ENCODE data around the gene UNC80.
"Not testable (repeated sequence)": the region's sequence is repeated elsewhere in the genome, so short reads cannot be mapped to it uniquely, and the experiment has no call there.

The UNC80 gene, protein sequence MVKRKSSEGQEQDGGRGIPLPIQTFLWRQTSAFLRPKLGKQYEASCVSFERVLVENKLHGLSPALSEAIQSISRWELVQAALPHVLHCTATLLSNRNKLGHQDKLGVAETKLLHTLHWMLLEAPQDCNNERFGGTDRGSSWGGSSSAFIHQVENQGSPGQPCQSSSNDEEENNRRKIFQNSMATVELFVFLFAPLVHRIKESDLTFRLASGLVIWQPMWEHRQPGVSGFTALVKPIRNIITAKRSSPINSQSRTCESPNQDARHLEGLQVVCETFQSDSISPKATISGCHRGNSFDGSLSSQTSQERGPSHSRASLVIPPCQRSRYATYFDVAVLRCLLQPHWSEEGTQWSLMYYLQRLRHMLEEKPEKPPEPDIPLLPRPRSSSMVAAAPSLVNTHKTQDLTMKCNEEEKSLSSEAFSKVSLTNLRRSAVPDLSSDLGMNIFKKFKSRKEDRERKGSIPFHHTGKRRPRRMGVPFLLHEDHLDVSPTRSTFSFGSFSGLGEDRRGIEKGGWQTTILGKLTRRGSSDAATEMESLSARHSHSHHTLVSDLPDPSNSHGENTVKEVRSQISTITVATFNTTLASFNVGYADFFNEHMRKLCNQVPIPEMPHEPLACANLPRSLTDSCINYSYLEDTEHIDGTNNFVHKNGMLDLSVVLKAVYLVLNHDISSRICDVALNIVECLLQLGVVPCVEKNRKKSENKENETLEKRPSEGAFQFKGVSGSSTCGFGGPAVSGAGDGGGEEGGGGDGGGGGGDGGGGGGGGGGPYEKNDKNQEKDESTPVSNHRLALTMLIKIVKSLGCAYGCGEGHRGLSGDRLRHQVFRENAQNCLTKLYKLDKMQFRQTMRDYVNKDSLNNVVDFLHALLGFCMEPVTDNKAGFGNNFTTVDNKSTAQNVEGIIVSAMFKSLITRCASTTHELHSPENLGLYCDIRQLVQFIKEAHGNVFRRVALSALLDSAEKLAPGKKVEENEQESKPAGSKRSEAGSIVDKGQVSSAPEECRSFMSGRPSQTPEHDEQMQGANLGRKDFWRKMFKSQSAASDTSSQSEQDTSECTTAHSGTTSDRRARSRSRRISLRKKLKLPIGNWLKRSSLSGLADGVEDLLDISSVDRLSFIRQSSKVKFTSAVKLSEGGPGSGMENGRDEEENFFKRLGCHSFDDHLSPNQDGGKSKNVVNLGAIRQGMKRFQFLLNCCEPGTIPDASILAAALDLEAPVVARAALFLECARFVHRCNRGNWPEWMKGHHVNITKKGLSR (N-terminal part only)

DNA sequence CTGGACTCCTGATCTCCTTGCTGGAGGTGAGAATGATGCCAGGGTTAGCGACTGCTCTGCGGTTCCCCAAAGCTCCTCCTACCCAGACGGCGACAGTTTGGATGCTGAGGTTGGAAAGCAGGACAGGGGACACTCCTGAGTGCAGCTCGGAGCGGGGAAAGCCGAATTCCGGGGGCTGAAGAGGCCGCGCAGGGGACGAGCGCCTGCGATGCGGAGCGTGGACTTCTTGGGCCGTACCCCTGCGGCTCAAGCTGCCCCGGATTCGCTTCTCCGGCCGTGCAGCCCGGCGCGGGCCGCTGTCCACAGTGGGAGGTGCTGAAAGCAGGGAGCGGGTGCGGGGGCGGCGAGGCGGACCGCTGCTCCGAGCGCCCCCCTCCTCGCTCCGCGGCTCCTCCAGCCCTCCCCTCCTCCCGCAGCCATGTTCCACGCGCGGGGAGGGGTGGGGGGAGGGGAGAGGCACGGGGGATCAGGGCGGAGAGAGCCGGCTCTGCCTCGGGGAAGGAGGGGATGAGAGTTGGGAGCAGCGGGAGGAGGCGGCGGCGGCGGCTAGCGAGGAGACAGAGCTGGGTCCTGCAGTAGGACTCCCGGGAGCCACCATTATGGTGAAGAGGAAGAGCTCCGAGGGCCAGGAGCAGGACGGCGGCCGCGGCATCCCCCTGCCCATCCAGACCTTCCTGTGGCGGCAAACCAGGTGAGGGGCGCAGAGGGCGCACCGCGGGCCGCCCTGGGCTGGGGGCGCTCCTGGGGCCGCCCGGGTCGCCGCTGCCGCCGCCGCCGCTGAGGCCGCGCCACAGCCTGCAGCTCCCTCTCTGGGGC is at the start of gene UNC80:
UNC80 (plus strand) TSS at position 359 of the 816 bp plus-strand sequence; CDS start at position 600, 241 bp downstream.
- DNase-seq = no peak

DNA sequence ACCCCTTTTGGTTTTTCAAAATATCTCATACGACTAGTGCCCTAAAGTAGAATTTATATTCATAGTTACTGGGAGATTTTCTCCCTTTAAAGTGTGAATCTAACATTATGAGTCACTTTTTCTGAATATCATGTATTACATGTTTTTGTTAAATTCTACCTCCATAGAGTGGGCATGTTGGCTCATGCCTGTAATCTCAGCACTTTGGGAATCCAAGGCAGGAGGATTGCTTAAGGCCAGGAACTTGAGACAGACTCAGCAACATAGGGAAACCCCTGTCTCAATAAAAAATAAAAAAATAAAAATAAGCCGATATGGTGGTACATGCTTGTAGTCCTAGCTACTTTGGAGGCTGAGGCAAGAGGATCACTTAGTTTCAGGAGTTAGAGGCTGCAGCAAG is 45.3 kb upstream of the UNC80 start:
- DNase-seq = no peak

DNA sequence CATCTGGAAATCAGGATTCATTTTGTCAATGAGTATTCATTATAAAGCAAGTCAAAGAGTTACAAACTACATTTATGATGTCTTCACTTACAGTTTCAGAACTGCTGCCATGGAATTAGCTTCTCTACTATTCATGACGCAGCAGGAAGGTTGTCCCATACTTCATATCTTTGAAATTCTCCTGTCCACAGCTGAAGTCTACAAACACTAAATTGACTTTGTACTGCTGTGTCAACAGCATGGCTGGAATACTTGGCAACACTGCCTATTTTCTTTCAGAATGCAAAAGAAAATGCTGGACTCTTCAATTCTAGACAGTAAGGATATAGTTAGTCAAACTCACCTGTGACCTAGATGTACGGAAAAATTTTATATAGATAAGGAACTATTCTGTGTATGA is 44.6 kb upstream of the UNC80 start:
- no peak for DNase-seq

DNA sequence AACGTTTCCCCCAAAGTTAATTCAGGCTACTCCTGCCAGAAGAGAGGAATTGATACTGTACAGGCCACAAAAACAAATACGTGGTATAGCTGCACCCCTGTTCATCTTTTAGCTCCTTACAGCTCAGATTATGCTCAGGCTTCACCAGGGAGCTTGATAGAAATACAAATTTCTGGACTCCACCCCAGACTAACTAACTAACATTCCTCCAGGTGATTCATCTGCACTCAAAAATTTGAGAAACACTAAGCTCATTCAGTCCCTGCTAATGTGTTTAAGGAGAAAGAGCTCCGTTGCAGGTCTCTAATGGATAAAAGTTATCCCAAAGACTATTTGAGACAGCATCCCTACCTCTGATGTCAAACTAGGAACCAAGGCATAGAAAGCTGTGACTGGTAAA is 36.8 kb upstream of the UNC80 start:
- DNase-seq = no peak

DNA sequence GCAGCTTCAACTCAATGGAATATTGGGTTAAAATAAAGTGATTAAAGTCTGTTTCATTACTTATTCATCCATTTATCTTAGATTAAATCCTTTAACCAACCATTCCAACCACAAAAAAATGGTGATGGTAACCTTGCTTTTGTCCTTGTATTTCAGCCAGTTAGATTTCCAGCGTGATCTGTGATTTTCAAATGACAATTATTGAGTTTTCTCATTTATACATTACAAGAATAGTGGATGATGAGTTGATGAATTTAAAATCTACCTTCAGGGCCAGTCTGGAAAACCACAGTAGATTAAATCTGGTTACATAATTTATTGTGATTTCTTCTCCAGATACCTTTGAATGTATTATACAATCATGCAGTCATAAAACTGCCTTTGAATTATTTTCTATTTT is 29.7 kb upstream of the UNC80 start:
- DNase-seq = no peak

DNA sequence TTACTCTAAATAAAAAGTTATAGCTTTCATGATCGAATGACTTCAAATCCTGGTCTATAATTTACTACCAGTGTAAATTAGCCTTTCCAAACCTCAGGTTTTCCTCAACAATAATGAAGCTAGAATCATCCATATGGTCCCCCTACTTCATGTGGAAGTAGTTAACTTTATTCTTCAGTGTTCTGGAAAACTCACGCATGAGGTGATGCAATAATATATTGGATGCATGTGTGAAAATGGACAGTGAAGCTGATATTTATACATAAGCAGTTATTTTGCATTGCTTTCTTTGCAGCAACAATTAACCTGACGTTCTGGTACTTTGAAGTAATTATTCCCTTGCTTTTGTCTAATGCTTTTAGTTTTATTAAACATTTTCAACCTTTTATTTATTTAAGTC is 18.6 kb upstream of the UNC80 start:
- no peak for DNase-seq

DNA sequence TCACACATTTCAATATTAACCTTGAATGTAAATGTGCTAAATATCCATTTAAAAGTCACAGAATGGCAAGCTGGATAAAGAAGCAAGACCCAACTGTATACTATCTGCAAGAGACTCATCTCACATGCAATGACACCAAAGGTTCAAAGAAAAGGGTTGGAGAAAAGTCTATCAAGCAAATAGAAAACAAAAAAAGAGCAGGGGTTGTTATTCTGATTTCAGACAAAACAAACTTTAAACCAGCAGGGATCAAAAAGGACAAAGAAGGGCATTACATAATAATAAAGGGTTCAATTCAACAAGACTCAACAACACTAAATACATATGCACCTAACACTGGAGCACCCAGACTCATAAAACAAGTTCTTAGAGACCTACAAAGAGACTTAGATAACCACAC is 14.5 kb upstream of the UNC80 start:
- no peak for DNase-seq

DNA sequence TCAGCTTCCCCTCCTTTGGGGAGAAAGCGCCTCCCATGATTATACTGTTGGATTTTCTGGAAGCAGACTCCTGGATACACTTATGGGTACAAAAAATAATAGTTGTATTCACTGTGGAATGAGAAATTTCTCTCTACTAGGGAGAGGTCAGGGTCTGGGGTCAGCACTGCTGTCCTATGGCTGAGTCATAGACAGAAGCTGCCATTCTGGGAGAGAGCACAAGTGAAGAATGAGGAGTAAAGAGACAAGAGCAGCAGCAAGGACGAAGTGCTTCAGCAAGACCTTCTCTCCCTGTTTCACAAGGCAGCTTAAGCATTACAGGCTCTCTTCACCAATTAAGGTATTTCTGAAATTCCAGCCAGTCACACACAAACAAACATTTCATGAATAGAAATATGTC is 10.1 kb upstream of the UNC80 start:
- no peak for DNase-seq

DNA sequence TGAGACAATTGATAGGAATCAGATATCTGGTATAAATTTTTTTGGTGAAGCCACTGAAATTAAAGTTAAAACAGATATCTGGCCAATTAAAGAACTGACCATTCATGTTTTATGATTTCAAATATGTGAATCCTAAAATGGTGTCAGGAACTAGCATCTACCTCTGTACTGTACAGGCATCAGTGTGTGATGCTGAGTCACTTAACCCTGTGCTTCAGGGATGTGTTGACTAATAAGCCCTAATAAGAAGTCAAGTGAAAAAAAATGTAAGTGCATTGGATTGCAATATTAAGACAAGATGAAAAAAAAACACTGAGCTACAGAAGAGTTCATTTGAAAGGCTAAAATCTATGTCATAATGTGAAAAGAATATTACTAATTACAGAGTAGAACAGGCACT is 9.1 kb upstream of the UNC80 start:
- DNase-seq = no peak

DNA sequence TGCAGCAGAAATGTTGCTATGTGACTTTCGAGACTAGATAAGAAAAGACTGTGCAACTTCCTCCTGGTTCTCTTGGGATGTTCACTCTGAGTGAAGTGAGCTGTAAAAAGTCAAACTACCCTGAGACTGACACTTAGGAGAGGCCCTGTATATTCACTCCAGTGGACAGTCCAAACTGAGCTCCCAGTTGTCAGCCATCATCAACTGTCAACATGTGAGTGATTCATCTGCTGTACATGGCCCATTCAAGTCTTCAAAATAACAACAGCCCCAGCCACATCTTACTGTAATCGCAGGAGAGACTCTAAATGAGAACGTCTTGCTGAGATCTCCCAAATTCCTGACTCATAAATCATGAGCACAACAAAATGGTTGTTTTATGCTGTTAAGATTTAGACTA is 8.5 kb upstream of the UNC80 start:
- DNase-seq = no peak

DNA sequence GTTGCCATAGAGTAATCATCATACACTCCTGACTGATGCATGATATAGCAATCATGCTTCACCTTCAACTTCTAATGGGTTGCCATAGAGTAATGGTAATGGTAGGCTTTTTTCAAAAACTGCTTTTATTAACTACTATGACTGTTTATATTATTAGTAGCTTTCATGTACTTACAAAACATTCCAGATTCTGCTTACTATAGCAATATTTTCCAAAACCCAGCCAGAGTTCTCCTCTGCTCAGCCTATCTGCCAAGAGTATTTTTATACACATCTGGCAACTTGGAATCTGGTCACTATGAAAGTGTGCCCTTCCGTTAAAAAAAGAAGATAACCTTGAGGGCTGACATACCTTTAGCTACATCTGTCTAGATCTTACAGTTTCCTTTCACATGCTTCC is 5.0 kb upstream of the UNC80 start:
- no peak for DNase-seq

DNA sequence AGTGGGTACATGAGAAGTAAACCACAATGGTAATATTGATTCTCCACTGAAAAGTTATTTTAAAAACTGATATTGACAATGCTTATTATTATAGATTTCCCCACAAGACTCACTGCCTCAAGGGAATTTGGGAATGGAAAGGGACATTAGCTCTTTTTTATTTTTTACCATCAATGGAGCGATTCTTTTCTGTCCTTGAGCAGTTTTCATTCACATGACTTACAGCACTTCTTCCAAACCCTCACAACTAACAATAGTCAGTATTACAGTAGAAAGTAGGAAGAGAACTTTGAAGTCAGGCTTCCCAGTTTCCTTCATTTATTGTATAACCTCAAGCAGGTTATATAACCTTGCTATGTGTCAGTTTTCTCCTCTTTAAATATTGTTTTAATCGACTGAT is 4.3 kb upstream of the UNC80 start:
- no peak for DNase-seq

DNA sequence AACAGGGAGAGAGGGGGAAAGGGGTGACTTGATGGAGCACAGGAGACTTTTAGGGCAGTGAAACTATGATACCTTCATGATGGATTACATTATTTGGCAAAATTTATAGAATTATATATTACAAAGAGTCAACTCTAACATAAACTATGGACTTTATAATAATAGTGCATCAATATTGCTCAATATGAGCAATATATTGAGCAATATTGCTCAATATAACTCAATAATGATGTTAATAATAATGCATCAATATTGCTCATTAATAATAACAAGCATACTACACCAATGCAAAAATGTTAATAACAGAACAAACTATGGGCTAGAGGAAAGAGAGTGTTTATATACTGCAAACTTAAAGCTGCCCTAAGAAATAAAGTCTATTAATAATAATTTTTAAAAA is 3.1 kb upstream of the UNC80 start:
- DNase-seq = no peak

DNA sequence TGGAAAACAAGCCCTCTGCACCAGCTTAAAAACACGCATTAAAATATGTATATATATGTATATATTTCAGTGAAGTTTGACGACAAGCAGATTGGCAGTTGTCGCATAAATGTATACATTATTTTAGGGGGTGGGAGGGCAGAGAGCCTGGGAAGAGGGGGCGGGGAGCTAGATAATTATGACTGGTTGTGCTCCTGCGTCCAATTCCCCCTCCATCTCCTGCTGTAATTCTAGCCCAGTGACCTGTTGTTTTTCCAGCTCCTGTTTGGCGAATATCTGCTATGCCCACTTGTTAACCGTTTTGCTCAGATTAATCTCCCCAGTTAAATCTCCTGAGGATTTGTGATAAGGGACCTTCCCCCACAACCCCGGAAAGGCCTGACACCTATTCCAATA is 656 bp downstream of the UNC80 start:
- DNase-seq = no peak

DNA sequence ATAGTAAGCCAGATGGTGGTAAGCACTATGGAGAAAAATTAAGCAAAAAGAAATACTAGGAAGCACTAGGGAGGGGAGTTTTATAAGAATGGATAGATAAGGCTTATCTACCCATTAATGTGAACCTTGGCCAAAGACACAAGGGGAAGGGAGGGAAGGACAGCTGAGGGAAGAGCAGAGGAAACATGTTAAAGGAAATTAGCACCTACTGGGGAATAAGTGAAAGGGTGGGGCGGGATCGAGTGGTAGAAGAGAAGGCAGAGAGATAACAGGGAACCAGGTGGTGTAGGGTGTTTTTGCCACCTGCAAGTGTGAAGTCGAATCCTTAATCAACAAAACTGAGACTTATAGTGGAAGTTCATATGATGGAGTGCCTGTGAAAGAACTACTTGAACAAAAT is 1.7 kb downstream of the UNC80 start:
- DNase-seq = no peak

DNA sequence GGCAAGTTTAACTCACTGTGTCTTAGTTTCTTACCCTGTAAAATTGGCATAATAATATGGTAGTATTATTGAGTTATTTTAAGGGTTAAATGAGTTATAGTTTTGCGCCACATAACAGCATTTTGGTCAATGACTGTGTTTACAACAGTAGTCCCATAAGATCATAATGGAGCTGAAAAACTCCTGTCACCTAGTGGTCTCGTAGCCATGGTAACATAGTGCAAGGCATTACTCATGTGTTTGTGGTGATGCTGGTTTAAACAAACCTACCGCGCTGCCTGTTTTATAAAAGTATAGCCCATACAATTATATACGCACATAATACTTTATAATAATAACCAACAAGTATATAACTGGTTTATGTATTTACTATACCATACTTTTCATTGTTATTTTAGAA is 15.8 kb downstream of the UNC80 start:
- no peak for DNase-seq

DNA sequence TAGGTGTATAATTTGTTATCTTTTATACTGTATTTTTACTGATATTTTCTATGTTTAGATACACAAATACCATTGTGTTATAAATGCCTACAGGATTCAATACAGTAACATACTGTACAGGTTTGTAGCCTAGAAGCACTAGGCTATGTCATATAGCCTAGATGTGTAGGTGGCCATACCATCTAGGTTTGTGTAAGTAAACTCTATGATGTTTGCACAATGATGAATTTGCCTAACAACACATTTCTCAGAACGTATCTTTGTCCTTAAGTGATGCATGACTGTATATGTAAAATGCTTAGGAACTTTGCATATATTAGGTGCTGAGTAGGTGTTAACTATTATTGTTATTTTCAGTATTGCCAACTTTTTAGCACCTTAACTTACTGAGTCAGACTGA is 17.3 kb downstream of the UNC80 start:
- no peak for DNase-seq

DNA sequence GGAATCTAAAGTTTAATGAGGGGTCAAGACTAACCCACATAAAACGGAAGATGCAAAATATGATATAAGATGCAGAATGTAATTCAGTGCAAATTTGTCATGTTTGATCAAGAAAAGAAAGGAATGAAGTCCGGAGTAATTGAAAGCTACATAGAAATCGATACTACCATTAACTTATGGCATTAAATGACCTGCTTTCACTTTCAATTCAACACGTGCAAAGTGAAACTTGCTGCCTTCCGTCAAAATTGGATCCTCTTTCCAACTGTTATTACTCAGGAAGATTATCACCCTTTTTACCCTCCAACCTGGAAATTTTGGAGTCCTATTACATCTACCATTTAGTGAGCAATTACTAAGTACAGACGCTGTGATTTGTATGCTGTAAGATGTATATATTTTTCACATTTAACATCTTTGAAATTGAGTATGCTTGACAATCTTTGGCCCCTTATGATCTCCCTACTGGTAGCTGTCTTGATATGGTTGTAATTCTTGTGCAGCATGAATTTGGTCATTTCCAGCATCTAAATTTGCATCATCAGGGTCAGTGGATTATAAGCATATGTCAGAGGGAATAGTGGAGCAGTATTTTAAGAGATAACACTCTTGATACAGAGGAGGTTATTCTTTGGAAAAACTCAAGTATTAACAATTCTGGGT is 18.6 kb downstream of the UNC80 start:
- DNase-seq = no peak

DNA sequence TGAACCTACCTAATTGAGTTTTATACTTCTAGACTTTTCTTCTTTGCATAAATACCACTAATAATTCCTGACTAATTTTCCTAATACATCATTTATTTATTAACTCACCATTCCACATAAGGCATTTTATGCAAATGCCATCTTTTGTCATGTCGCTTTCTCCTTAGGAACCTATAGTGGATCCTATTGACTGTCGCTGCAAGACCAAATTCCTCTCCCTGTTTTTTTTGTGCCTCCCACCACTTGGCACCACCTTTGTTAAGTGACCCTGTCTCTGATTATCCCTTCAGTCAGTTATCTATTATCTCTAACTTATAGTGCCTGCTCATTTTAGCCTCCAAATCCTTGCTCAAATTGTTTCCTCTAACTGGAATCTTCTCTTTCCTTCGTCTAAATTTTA is 19.5 kb downstream of the UNC80 start:
- DNase-seq = no peak

DNA sequence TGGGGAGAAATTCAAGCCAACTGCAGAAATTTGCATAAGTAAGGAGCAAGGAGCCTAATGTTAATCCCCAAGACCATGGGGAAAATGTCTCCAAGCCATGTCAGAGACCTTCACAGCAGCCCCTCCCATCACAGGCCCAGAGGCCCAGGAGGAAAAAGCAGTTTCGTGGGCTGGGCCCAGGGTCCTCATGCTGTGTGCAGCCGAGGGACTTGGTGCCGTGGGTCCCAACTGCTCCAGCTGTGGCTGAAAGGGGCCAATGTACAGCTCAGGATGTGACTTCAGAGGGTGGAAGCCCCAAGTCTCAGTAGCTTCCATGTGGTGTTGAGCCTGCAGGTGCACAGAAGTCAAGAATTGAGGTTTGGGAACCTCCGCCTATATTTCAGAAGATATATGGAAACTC is 23.8 kb downstream of the UNC80 start:
- not testable (repeated sequence) for DNase-seq

DNA sequence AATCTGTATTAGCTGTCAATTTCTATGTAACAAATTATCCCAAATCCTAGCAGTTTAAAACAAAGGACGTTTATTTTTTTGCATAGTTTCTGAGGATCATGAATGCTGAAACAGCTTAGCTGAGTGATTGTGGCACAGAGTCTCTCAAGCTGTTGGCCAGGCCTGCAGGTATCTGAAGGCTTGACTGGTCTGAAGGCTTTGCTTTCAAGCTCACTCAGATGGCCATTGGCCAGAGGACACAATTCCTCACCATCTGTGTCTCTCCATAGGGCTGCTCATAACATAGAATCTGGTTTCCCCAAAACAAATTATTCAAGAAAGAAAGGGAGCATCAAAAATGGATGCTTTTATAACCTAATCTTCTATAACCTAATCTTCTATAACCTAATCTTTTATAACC is 33.7 kb downstream of the UNC80 start:
- DNase-seq = no peak

DNA sequence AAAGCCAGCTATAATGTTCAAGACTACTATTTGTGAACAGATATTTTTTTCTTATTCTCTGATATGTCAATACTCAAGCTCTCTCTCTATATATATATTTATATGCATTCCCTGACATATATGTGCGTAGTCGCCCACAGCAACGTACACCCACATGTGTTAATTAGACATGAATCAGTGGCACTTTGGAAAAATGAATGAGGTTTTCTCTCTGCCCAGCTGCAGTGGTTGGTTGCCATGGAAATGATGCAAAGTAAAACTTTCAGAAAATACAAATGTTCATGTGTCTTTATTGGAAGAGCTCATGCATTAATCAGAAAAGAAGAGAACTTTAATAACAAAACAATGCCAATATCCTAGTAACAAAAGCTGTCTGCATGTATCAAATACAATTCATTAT is 34.7 kb downstream of the UNC80 start:
- DNase-seq = no peak

Measured in NK-92 treated with Interleukin-12 subunit alpha and Interleukin-12 subunit beta, amount 100 ng/mL, for 24 hours (cell line).